ENCODE data around the gene FXYD5.
A peak's percentile ranks its signal among the peaks of the same experiment; 100 is the strongest.

The FXYD5 gene

DNA sequence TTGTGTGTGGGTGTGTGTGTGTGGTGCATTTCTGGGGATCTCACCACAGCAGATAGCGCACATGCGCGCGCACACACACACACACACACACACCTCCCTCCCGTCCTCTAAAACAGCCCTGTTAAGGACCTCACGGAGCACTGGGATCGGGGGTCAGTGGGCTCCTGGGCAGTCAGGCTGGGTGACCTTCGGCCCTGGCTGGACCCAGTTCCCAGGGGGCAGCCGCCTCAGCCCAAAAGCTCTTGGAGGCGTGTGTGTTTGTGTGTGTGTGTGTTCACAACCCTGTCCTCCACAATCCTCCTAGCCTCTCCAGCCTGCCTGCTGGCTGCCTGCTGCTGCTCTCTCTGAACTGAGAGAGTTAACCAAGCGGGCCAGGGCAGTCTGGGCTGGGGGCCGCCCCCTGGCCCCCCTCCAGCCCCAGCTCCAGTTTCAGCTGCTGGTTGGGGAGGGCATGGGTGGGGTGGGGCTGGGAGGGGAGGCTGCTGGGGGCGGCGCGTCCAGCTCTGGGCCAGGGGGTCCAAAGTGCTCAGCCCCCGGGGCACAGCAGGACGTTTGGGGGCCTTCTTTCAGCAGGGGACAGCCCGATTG is 16.1 kb upstream of the FXYD5 start, which contains the start of gene FXYD1:
Gene FXYD1 (plus strand): TSS at position 520 of the 588 bp plus-strand sequence. CDS start 1,256 bp downstream, outside the sequence.
- no peak within 1 kb of the TSS for H3K4me3 ChIP-seq (ENCODE audit: control insufficient read depth in 1 of 7, extremely low read depth in 1 of 7, insufficient read depth in 4 of 7, low read depth in 2 of 7, low read length in 6 of 7)
- DNase-seq: no peak
- peaks cover 0 to 16% (median 10%) of the 10 kb centered on the region in 5 experiments for H3K27me3 ChIP-seq (replicated peaks in 2 of 5; ENCODE audit: control insufficient read depth in 4 of 5, insufficient read depth in 5 of 5, low read length in 4 of 5)
- no peaks in the 10 kb centered on the region for H3K36me3 ChIP-seq (ENCODE audit: control insufficient read depth in 4 of 4, insufficient read depth in 4 of 4, low read length in 3 of 4)
- H3K27ac ChIP-seq (ENCODE audit: insufficient read depth in 1 of 2, low read depth in 1 of 2, low read length in 2 of 2, poor library complexity in 1 of 2, severe bottlenecking in 2 of 2): no peak within 1 kb of the TSS
- ChIA-PET CTCF (interaction anchor here (1.1 to 5.7 kb wide), 6 partner anchors 15 to 94 kb away, joined by 3 to 39 read pairs (median 8); no protein-coding TSS in a partner anchor), POLR2A (no interaction called here)
- 98% methylated on average over 6 of the region's 18 CpGs for WGBS (ENCODE audit: insufficient coverage)
- peaks cover 0 to 29% (median 25%) of the 10 kb centered on the region in 4 experiments for H3K4me1 ChIP-seq (ENCODE audit: control extremely low read depth in 1 of 4, control insufficient read depth in 4 of 4, insufficient read depth in 4 of 4, low read length in 3 of 4)
- no peaks in the 10 kb centered on the region for H3K9me3 ChIP-seq (ENCODE audit: control extremely low read depth in 1 of 5, control insufficient read depth in 4 of 5, insufficient read depth in 2 of 5, low read depth in 1 of 5, low read length in 4 of 5)

DNA sequence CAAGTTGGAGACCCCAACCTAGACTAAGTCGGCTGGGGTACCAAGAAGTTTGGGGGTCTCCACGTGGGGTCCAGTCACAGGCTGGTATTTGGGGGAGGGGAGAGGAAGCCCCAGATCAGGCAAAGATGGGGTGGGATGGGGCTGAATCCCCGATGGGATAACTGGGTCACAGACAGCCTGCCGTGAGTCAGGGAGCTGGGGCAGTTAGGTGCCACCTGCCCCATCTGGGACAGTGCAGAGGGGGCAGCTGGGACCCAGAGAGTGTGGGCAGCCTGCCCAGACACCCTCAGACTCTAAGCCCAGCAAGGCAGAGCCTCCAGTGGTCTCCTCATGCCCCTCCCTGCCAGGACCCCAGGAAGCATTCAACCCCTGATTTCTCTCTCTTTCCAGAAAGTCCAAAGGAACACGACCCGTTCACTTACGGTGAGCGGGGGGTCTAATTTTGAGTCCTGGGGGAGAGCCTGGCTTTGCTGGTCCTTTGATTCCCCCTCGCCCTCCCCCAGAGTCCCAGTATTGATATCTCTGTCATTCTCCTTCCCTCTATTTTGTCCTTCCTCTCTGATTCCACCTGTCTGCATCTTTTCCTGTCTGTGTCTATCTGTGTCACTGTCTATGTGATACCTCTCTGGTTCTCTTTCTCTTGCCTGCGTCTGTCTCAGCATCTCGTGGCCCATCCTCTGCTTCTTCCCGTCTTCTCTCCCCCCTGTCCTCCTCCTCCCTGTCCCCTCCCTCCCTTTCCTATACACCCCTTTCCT is 14.2 kb upstream of the FXYD5 start:
- 60% methylated on average over 12 of the region's 12 CpGs for WGBS (ENCODE audit: insufficient coverage)
- peaks cover 0 to 41% (median 33%) of the 10 kb centered on the region in 4 experiments for H3K4me1 ChIP-seq (ENCODE audit: control extremely low read depth in 1 of 4, control insufficient read depth in 4 of 4, insufficient read depth in 4 of 4, low read length in 3 of 4)

DNA sequence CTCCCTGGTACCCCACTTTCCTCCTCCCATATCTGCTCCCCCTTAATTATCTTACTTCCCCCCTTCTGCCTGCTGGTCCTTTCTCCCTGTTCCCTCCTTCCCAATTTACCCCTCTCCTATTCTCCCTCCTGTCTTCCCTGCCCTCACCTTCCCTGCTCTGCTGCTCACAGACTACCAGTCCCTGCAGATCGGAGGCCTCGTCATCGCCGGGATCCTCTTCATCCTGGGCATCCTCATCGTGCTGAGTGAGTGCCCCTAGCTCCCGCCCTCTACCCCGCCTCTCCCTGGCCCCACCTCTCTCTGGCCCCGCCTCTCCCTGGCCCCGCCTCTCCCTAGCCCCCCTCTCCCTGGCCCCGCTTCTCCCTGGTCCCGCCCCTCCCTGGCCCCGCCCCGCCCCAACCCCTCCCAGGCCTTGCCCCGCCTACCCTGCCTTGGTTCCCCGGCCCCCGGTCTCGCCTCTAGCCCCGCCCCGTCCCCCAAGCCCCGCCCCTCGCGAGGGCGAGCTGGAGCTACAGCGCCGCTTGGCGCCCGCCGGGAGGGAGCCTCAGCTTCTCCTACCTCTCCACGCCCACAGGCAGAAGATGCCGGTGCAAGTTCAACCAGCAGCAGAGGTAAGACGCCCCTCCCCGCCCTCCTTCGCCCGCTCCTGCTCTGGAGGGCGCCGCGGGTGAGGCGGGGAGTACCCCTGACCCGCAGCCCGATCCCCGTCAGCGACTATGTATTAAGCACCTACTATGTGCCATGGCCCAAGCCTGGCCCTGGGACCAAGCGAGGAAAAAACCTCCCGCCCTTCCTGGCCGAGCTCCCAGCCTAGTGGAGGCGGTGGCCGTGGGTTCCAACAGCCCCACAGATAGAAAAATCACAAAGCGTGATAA is 13.3 kb upstream of the FXYD5 start:
- ChIA-PET POLR2A (interaction anchor here (1.0 to 3.2 kb wide), 3 partner anchors 13 to 29 kb away, joined by 4 to 14 read pairs (median 4); partner anchors contain the start of gene FXYD5), CTCF (interaction anchor here (0.7 to 5.6 kb wide), 33 partner anchors 10 to 212 kb away, joined by 3 to 38 read pairs (median 4); partner anchors contain the start of genes FAM187B, FXYD5 and HAMP)
- Histone ChIP-seq H3K27ac (ENCODE audit: insufficient read depth in 1 of 2, low read depth in 1 of 2, low read length in 2 of 2, poor library complexity in 1 of 2, severe bottlenecking in 2 of 2) (no peak overlapping the region), H3K4me3 (ENCODE audit: control insufficient read depth in 1 of 7, extremely low read depth in 1 of 7, insufficient read depth in 4 of 7, low read depth in 2 of 7, low read length in 6 of 7) (peak overlapping the region in 3 of 7 experiments; percentile 28 to 43 (median 37)), H3K4me1 (ENCODE audit: control extremely low read depth in 1 of 4, control insufficient read depth in 4 of 4, insufficient read depth in 4 of 4, low read length in 3 of 4) (peaks cover 0 to 39% (median 33%) of the 10 kb centered on the region in 4 experiments), H3K36me3 (ENCODE audit: control insufficient read depth in 4 of 4, insufficient read depth in 4 of 4, low read length in 3 of 4) (no peaks in the 10 kb centered on the region), H3K27me3 (replicated peaks in 2 of 5; ENCODE audit: control insufficient read depth in 4 of 5, insufficient read depth in 5 of 5, low read length in 4 of 5) (peaks cover 0 to 33% (median 17%) of the 10 kb centered on the region in 5 experiments), H3K9me3 (ENCODE audit: control extremely low read depth in 1 of 5, control insufficient read depth in 4 of 5, insufficient read depth in 2 of 5, low read depth in 1 of 5, low read length in 4 of 5) (no peaks in the 10 kb centered on the region)
- 2% methylated on average over 24 of the region's 48 CpGs for WGBS (ENCODE audit: insufficient coverage)
- DNase-seq: peak; percentile 87 to 90 (median 89)

More for the DNA sequence above, 14.2 kb upstream of the FXYD5 start:
- DNase-seq: no peak
- no peak overlapping the region for H3K4me3 ChIP-seq (ENCODE audit: control insufficient read depth in 1 of 7, extremely low read depth in 1 of 7, insufficient read depth in 4 of 7, low read depth in 2 of 7, low read length in 6 of 7)
- H3K27me3 ChIP-seq (replicated peaks in 2 of 5; ENCODE audit: control insufficient read depth in 4 of 5, insufficient read depth in 5 of 5, low read length in 4 of 5): peaks cover 0 to 33% (median 17%) of the 10 kb centered on the region in 5 experiments
- ChIA-PET POLR2A (interaction anchor here (1.0 to 1.2 kb wide), 2 partner anchors 21 to 30 kb away, joined by 4 read pairs; no protein-coding TSS in a partner anchor), CTCF (interaction anchor here (0.9 to 5.6 kb wide), 7 partner anchors 11 to 97 kb away, joined by 3 to 38 read pairs (median 19); partner anchors contain the start of gene FXYD5)
- H3K27ac ChIP-seq (ENCODE audit: insufficient read depth in 1 of 2, low read depth in 1 of 2, low read length in 2 of 2, poor library complexity in 1 of 2, severe bottlenecking in 2 of 2): no peak overlapping the region
- H3K36me3 ChIP-seq (ENCODE audit: control insufficient read depth in 4 of 4, insufficient read depth in 4 of 4, low read length in 3 of 4): no peaks in the 10 kb centered on the region
- H3K9me3 ChIP-seq (ENCODE audit: control extremely low read depth in 1 of 5, control insufficient read depth in 4 of 5, insufficient read depth in 2 of 5, low read depth in 1 of 5, low read length in 4 of 5): no peaks in the 10 kb centered on the region

DNA sequence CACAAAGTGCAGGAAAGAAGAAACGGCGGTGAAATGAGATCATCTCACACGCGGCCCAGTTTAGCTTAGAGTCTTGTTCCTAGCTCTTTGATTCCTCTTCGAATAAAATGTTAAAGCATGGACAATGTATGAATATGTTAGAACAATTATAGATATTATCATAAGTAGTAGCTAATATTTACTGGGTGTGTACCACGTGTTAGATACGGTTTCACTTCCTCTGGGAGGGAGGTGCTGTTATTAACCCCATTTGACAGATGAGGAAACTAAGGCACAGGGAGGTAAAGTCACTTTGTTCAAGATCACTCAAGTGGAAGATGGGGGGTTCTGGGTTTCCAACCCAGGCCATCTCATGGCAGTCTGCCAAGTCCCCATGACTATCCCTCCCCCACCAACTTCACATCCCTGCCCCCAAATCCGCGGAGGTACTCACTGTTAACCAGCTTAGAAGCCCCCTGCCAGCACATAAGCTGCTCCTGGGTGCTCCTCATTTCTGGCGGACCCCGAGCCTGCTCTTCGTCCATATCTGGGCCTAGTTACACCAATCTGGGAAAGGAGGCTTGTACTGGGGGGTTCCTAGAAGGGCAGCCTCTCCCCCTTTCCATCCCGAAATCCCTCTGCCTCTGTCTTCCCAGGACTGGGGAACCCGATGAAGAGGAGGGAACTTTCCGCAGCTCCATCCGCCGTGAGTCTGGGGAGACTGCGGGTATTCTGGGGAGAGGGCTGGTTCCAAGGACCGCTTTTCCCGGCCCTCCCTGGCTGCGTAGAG is 12.5 kb upstream of the FXYD5 start:
- Histone ChIP-seq H3K4me1 (ENCODE audit: control extremely low read depth in 1 of 4, control insufficient read depth in 4 of 4, insufficient read depth in 4 of 4, low read length in 3 of 4) (peaks cover 0 to 42% (median 36%) of the 10 kb centered on the region in 4 experiments), H3K27me3 (replicated peaks in 2 of 5; ENCODE audit: control insufficient read depth in 4 of 5, insufficient read depth in 5 of 5, low read length in 4 of 5) (peaks cover 0 to 33% (median 17%) of the 10 kb centered on the region in 5 experiments), H3K36me3 (ENCODE audit: control insufficient read depth in 4 of 4, insufficient read depth in 4 of 4, low read length in 3 of 4) (no peaks in the 10 kb centered on the region), H3K27ac (ENCODE audit: insufficient read depth in 1 of 2, low read depth in 1 of 2, low read length in 2 of 2, poor library complexity in 1 of 2, severe bottlenecking in 2 of 2) (no peak overlapping the region), H3K9me3 (ENCODE audit: control extremely low read depth in 1 of 5, control insufficient read depth in 4 of 5, insufficient read depth in 2 of 5, low read depth in 1 of 5, low read length in 4 of 5) (no peaks in the 10 kb centered on the region), H3K4me3 (ENCODE audit: control insufficient read depth in 1 of 7, extremely low read depth in 1 of 7, insufficient read depth in 4 of 7, low read depth in 2 of 7, low read length in 6 of 7) (peak overlapping the region in 3 of 7 experiments; percentile 43 to 55 (median 49))
- DNase-seq: peak in 2 of 3 donors; percentile 57 to 69
- ChIA-PET CTCF (interaction anchor here (0.8 to 5.6 kb wide), 31 partner anchors 10 to 211 kb away, joined by 3 to 38 read pairs (median 4); partner anchors contain the start of genes FAM187B, FXYD5 and HAMP), POLR2A (interaction anchor here (0.6 to 3.2 kb wide), 3 partner anchors 12 to 52 kb away, joined by 3 to 14 read pairs (median 4); partner anchors contain the start of gene FXYD5)
- 3% methylated on average over 10 of the region's 21 CpGs for WGBS (ENCODE audit: insufficient coverage)

- Histone ChIP-seq H3K27me3 (replicated peaks in 2 of 5; ENCODE audit: control insufficient read depth in 4 of 5, insufficient read depth in 5 of 5, low read length in 4 of 5) (peaks cover 0 to 33% (median 17%) of the 10 kb centered on the region in 5 experiments), H3K27ac (ENCODE audit: insufficient read depth in 1 of 2, low read depth in 1 of 2, low read length in 2 of 2, poor library complexity in 1 of 2, severe bottlenecking in 2 of 2) (no peak overlapping the region), H3K9me3 (ENCODE audit: control extremely low read depth in 1 of 5, control insufficient read depth in 4 of 5, insufficient read depth in 2 of 5, low read depth in 1 of 5, low read length in 4 of 5) (no peaks in the 10 kb centered on the region), H3K36me3 (ENCODE audit: control insufficient read depth in 4 of 4, insufficient read depth in 4 of 4, low read length in 3 of 4) (no peaks in the 10 kb centered on the region), H3K4me3 (ENCODE audit: control insufficient read depth in 1 of 7, extremely low read depth in 1 of 7, insufficient read depth in 4 of 7, low read depth in 2 of 7, low read length in 6 of 7) (peak overlapping the region in 3 of 7 experiments; percentile 43 to 55 (median 49)), H3K4me1 (ENCODE audit: control extremely low read depth in 1 of 4, control insufficient read depth in 4 of 4, insufficient read depth in 4 of 4, low read length in 3 of 4) (peaks cover 0 to 46% (median 37%) of the 10 kb centered on the region in 4 experiments)
- ChIA-PET CTCF (interaction anchor here (0.8 to 5.6 kb wide), 19 partner anchors 9 to 210 kb away, joined by 3 to 38 read pairs (median 5); partner anchors contain the start of genes FAM187B, FXYD5 and HAMP), POLR2A (interaction anchor here (0.6 to 3.2 kb wide), 2 partner anchors 11 to 51 kb away, joined by 3 to 14 read pairs; partner anchors contain the start of gene FXYD5)
- DNase-seq: peak in 2 of 3 donors; percentile 70 to 72
- WGBS (ENCODE audit: insufficient coverage): 0% methylated on average over 8 of the region's 46 CpGs
These were observed 11.8 kb upstream of the FXYD5 start for GRCh38 chr19:35142606-35143230.
